HG03442 (cell line): ENCODE measurements around the gene LRRC30.
"Not testable (repeated sequence)": the region's sequence is repeated elsewhere in the genome, so short reads cannot be mapped to it uniquely, and the experiment has no call there.

ENCODE experiments used
- ATAC-seq: cut with Tn5 transposase; IDR thresholded peaks from one replicate; pipeline ENCODE4 v1.9.1; 2021; ENCODE audit warnings: mild to moderate bottlenecking, moderate library complexity; ENCODE audit not compliant: unreplicated experiment

Gene LRRC30

GRCh38 chr18:7230626-7231349 lies at the start of gene LRRC30:
Gene LRRC30 (plus strand): TSS chr18:7231089. CDS start chr18:7231139, 50 bp downstream.
- ATAC-seq, result no peak

- no peak for ATAC-seq
These were observed 45.2 kb upstream of the LRRC30 start for GRCh38 chr18:7185701-7186100.

- no peak for ATAC-seq
These were observed 40.2 kb upstream of the LRRC30 start for GRCh38 chr18:7190547-7191156.

- no peak for ATAC-seq
These were observed 39.2 kb upstream of the LRRC30 start for GRCh38 chr18:7191736-7192135.

GRCh38 chr18:7195266-7195665 lies 35.6 kb upstream of the LRRC30 start:
- ATAC-seq, result no peak

- no peak for ATAC-seq
These were observed 34.5 kb upstream of the LRRC30 start for GRCh38 chr18:7196421-7196820.

GRCh38 chr18:7197854-7198253 lies 33.0 kb upstream of the LRRC30 start:
- no peak for ATAC-seq

- no peak for ATAC-seq
These were observed 32.6 kb upstream of the LRRC30 start for GRCh38 chr18:7198326-7198725.

- no peak for ATAC-seq
These were observed 29.8 kb upstream of the LRRC30 start for GRCh38 chr18:7201096-7201495.

- ATAC-seq, result no peak
These were observed 28.7 kb upstream of the LRRC30 start for GRCh38 chr18:7202169-7202568.

GRCh38 chr18:7203601-7204000 lies 27.3 kb upstream of the LRRC30 start:
- not testable (repeated sequence) for ATAC-seq

- ATAC-seq, result no peak
These were observed 25.5 kb upstream of the LRRC30 start for GRCh38 chr18:7205346-7205745.

GRCh38 chr18:7206217-7206616 lies 24.7 kb upstream of the LRRC30 start:
- ATAC-seq, result no peak

GRCh38 chr18:7207366-7207915 lies 23.4 kb upstream of the LRRC30 start:
- ATAC-seq, result no peak

GRCh38 chr18:7221424-7222155 lies 9.3 kb upstream of the LRRC30 start:
- ATAC-seq, result no peak

GRCh38 chr18:7224198-7224597 lies 6.7 kb upstream of the LRRC30 start:
- ATAC-seq, result no peak

- no peak for ATAC-seq
These were observed 1.3 kb downstream of the LRRC30 start for GRCh38 chr18:7232218-7232617.

- no peak for ATAC-seq
These were observed 2.4 kb downstream of the LRRC30 start for GRCh38 chr18:7233134-7233810.

GRCh38 chr18:7234091-7234490 lies 3.2 kb downstream of the LRRC30 start:
- ATAC-seq, result no peak

GRCh38 chr18:7234956-7235355 lies 4.1 kb downstream of the LRRC30 start:
- ATAC-seq, result no peak

- no peak for ATAC-seq
These were observed 5.2 kb downstream of the LRRC30 start for GRCh38 chr18:7236072-7236471.
